Middle frontal gyrus (tissue), 1 donor: ENCODE data around the gene PNPLA6.

Experiments
- DNase-seq: peaks from one replicate; pipeline ENCODE4 v3.0.0-alpha.2; 2015; ENCODE audit warnings: low spot score; ENCODE audit errors: extremely low spot score

The PNPLA6 gene

GRCh38 chr19:7535047-7535997 lies at the start of gene PNPLA6:
Gene PNPLA6 (plus strand): TSS chr19:7535717. CDS start chr19:7535789, 72 bp downstream.
- peak; percentile 95 for DNase-seq

DNA sequence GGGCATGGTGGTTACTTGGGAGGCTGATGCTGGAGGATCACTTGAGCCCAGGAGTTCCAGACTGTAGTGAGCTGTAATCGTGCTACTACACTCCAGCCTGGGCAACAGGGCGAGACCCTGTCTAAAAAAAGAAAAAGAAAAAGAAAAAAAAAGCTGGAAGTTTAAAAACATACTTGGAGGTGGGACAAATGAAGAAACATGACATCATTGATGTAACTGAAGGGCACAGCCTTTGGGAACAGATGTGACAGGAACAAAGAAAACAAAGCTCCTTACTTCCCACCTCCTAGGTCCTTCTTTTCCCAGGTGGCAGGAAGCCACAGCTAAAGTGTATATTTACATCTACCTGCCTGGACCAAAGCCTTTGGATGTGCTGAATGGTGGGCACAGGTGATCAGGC lies 48.6 kb upstream of the PNPLA6 start:
- DNase-seq, result no peak

- peak; percentile 89 for DNase-seq
These were observed 46.7 kb upstream of the PNPLA6 start, which contains the start of gene PEX11G for GRCh38 chr19:7488736-7489353. Gene PEX11G (minus strand): TSS chr19:7489035. CDS start chr19:7489010, 25 bp downstream.

DNA sequence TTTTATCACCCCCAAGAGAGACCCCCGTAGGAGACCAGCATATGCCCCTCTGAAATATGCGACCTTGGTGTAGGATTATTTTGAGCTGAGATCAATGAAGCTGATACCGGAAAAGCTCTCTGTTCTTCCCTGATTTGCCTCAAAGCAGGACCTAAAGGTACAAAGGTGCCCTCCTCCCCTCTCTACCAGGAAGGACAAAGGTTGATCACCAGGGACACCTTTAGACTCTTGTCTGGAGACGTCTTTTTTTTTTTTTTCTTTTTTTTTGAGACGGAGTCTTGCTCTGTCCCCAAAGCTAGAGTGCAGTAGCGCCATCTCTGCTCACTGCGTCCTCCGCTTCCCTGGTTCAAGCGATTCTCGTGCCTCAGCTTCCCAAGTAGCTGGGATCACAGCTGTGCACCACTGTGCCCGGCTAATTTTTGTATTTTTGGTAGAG lies 45.9 kb upstream of the PNPLA6 start:
- DNase-seq, result no peak

DNA sequence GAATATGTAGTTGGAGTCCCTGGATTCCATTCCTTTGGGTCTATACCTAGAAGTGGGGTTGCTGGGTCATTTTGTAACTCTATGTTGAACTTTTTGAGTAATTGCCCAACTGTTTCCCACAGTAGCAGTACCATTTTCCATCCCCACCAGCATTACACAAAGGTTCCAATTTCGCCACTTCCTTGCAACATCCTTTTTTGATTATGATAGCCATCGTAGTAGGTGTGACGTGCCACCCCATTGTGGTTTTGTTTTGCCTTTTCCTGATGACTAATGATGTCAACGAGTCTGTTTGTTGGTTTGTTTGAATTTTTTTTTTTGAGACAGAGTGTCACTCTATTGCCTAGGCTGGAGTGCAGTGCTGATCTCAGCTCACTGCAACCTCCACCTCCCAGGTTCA lies 43.4 kb upstream of the PNPLA6 start:
- DNase-seq, result no peak

GRCh38 chr19:7492558-7492957 lies 43.0 kb upstream of the PNPLA6 start:
- no peak for DNase-seq

DNA sequence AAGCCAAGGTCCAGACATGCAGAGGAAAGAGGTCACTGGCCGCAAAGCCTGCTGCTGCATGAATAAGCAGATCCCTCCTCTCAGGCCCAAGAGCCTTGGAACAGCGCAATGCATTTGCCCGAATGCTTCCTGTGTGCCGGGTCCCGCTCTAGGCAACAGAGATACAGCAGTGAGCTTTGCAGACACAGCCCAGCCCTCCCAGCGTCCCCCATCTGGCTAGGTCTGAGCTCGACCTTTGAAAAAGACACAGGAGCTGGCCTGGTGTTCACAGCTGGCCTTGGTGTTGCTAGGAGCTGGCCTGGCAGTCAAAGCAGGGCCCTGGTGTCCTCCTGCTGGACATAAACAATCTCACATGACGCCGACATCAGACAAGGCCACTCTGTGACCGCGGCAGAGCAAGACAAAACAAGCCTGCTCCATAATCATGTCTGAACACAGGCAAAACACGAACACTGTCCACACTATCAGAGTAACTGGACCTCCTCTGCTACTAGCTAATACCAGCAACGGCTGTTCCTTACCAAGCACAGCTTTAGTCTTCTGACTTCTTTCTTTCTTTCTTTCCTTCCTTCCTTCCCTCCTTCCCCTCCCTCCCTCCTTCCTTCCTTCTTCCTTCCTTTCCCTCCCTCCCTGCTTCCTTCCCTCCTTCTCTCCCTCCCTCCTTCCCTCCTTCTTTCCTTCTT lies 41.0 kb upstream of the PNPLA6 start:
- DNase-seq, result peak; percentile 78

GRCh38 chr19:7497292-7497691 lies 38.2 kb upstream of the PNPLA6 start:
- DNase-seq, result no peak

GRCh38 chr19:7500811-7501450 lies 34.6 kb upstream of the PNPLA6 start:
- peak; percentile 81 for DNase-seq

GRCh38 chr19:7502552-7502951 lies 33.0 kb upstream of the PNPLA6 start:
- DNase-seq, result no peak

DNA sequence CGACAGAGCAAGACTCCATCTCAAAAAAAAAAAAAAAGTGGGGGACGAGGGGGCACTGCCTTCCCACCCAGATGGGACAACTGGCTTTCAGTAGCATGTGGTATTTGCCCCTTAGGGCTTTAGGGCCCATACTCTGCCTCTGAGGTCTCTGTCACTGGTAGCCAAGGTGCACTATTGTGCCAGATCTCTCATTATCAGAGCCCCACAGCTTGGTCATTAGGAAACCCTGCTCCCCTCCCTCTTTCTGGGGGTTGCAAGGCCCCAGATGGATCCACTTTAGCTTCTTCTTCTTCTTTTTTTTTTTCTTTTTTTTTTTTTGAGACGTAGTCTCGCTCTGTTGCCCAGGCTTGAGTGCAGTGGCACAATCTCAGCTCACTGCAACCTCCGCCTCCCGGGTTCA lies 30.8 kb upstream of the PNPLA6 start:
- DNase-seq, result no peak

DNA sequence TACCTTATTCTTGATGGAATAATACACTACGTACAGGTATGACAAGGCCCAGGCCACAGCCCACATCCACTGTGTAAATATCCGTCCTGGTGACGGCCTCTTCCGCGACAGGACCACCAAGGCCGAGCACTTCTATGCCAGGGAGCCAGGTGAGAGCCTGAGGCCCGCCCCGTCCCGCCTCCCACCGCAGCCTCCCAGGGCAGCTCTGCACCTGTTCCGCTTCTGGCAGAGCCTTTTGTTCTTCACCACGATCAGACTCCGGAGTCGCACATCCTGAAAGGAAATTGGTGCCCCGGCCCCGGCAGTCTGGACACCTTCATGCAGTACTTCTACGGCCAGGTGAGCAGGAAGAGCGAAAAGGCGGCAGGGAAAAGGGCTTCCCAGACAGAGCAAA lies 30.2 kb upstream of the PNPLA6 start:
- DNase-seq, result no peak

DNA sequence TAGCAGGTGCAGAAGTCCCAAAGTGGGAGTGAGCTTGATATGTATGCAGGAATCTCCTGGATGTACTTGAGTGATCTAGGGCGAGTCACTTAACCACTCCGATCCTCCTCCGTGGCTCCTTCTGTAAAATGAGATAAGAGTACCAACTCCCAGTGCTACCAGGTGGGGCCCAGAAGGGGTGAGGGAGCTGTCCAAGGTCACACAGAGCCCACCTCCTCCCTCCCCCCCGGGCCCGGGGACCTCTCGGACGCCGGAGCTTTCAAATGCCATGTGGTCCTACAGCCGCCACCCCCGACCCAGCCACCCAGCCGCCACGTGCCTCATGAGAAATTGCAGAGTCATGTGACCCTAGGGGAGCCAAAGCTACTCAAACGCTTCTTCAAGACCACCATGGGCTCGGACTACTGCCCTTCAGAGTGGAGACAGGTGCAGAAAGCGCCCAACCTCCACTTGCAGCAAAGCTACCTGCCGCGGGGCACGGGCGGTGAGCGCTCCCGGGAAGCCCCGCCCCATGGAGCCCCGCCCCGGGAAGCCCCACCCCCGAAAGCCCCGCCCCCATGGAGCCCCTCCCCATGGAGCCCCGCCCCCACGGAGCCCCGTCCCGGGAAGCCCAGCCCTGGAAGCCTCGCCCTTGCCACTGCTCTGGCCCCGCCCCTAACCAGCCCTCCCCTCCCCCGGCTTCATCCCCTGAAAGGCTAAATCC lies 29.7 kb upstream of the PNPLA6 start:
- DNase-seq, result no peak

GRCh38 chr19:7506385-7507328 lies 28.9 kb upstream of the PNPLA6 start:
- DNase-seq, result no peak

- DNase-seq, result no peak
These were observed 27.6 kb upstream of the PNPLA6 start for GRCh38 chr19:7507884-7508283.

GRCh38 chr19:7509625-7510024 lies 25.9 kb upstream of the PNPLA6 start:
- no peak for DNase-seq

- no peak for DNase-seq
These were observed 23.1 kb upstream of the PNPLA6 start for GRCh38 chr19:7512400-7512851.

DNA sequence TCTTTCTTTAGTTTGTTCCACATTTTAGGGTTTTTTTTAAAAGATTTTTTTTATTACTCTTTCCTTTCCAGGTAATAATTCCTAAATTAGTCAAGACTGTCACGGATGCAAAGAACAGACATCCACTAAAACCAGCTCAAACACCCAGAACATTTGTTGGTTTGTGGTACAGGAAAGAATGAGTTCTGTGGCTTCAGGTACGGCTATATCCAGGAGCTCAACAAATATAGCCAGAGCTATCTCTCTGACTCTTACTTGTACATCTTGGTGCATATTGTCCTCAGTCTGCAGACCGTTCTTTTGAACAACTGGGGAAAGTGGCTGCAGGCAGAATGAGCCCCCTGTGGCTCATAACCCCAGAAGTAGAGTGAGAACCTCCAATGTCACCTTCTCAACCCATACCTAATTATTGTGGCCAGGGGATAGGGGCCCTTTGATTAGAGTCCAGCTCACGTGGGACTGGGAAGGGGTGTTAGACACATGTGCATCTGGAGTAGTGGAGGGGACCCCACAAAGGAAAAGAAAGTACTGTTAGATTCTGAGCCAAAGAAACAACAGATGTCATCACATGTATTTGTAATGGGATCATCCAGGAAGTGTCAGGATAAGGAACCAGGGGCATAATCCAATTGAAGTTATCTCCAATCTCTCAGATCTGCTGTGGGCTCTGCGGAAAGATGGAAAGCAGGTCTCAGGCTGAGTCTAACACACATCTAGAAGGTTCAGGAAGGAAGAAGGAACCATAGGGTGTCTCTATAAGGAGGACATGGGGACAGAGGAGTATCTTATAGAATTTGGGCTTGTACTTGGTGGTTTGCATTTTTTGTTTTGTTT lies 21.5 kb upstream of the PNPLA6 start:
- no peak for DNase-seq
